OCI-LY7 (cell line): ENCODE results near the gene USP22. TPM values are rescaled to one million over a fixed set of nuclear protein-coding genes. Genes with fewer than 3 reads are reported as not detected.

Experiments used
- BruUV-seq: library from RNA; stranded (reverse); fragments of 400-500 nt; replicated peaks from 2 replicates; lab custom pipeline; 2021; lab: Mats Ljungman, UMichigan
- CTCF ChIA-PET: fragments of 300-600 bp; sonication (Branson Sonifier 250); formaldehyde crosslinking; loops from one replicate; lab custom pipeline; 2022; ENCODE audit warnings: antibody characterized with exemption; ENCODE audit not compliant: unreplicated experiment; lab: Charles Lee
- POLR2A ChIA-PET: fragments of 300-600 bp; sonication (Branson Sonifier 250); formaldehyde crosslinking; loops from one replicate; lab custom pipeline; 2022; ENCODE audit warnings: antibody characterized with exemption; lab: Charles Lee
- DNase-seq: peaks from one replicate; pipeline ENCODE4 v3.0.0-alpha.2; 2015; ENCODE audit warnings: low spot score
- H2AFZ ChIP-seq: fragments of 200-600 bp; sonication (generic), shearing (Covaris generic); 2 replicates; pipeline ENCODE4 v1.6.1; 2014; ENCODE audit warnings: mild to moderate bottlenecking, antibody characterized with exemption, low read length, moderate library complexity
- H3K27ac ChIP-seq: fragments of 200-600 bp; sonication (generic); 2 replicates; pipeline ENCODE4 v1.5.1; 2014; ENCODE audit warnings: mixed run types, low read depth, mild to moderate bottlenecking, moderate library complexity, low read length, inconsistent platforms; ENCODE audit not compliant: poor library complexity, severe bottlenecking
- H3K36me3 ChIP-seq: fragments of 200-600 bp; sonication (generic); 2 replicates; pipeline ENCODE4 v1.6.1; 2014; ENCODE audit warnings: mild to moderate bottlenecking, antibody characterized with exemption, low read length, moderate library complexity, mixed read lengths; ENCODE audit not compliant: insufficient read depth
- H3K4me1 ChIP-seq: fragments of 200-600 bp; sonication (generic); 2 replicates; pipeline ENCODE4 v1.5.1; 2014; ENCODE audit warnings: mild to moderate bottlenecking, low read length; ENCODE audit not compliant: insufficient read depth, poor library complexity, severe bottlenecking
- H3K4me2 ChIP-seq: fragments of 200-600 bp; sonication (generic); 2 replicates; pipeline ENCODE4 v1.6.1; 2014; ENCODE audit warnings: mild to moderate bottlenecking, low read length
- H3K4me3 ChIP-seq: fragments of 200-600 bp; sonication (generic); 2 replicates; pipeline ENCODE4 v1.5.1; 2014; ENCODE audit warnings: mild to moderate bottlenecking, low read depth, low read length; ENCODE audit not compliant: poor library complexity, severe bottlenecking
- H3K79me2 ChIP-seq: fragments of 200-600 bp; sonication (generic); 2 replicates; pipeline ENCODE4 v1.6.1; 2016; ENCODE audit warnings: low read depth, mild to moderate bottlenecking, low read length, moderate library complexity, mixed read lengths; ENCODE audit not compliant: insufficient read depth
- H3K9me2 ChIP-seq: fragments of 200-600 bp; sonication (generic); 2 replicates; pipeline ENCODE4 v1.6.1; 2016; ENCODE audit warnings: mild to moderate bottlenecking, low read length, mixed read lengths; ENCODE audit not compliant: insufficient read depth
- H3K9me3 ChIP-seq: fragments of 200-600 bp; sonication (generic); 2 replicates; pipeline ENCODE4 v1.6.1; 2014; ENCODE audit warnings: mild to moderate bottlenecking, mixed run types, low read length, mixed read lengths
- H4K20me1 ChIP-seq: fragments of 200-600 bp; sonication (generic); 2 replicates; pipeline ENCODE4 v1.6.1; 2014; ENCODE audit warnings: mild to moderate bottlenecking, antibody characterized with exemption, low read length, moderate library complexity, mixed read lengths; ENCODE audit not compliant: insufficient read depth
- EZH2phosphoT487 ChIP-seq: fragments of 200-600 bp; sonication (generic); IDR thresholded peaks from 2 replicates; pipeline ENCODE4 v1.6.1; 2018; ENCODE audit warnings: low read depth, borderline replicate concordance, mild to moderate bottlenecking, mixed run types, antibody characterized with exemption, low read length, moderate library complexity, mixed read lengths
- intact Hi-C: fragments of 100-400 bp; cut with micrococcal nuclease; formaldehyde crosslinking; loops from one replicate; pipeline ENCODE4 v1.10.0; 2022; ENCODE audit not compliant: unreplicated experiment
- total RNA-seq, 2 experiments: library from RNA; depleted of rRNA in 1 of 2; stranded (reverse); fragments of >200 nt in 1 of 2; shearing (Covaris generic) in 1 of 2; gene quantifications; 2 replicates each; pipeline ENCODE4 v1.2.3, GENCODE V29; 2014 to 2022
- TF ChIP-seq, protein P1 (sequence below): fragments of 200-600 bp; sonication (generic); conservative IDR thresholded peaks from 2 replicates; pipeline ENCODE4 v1.5.1; 2014; ENCODE audit warnings: mild to moderate bottlenecking, antibody characterized with exemption, low read length, moderate library complexity, mixed read lengths

The USP22 gene
- total RNA-seq, 2 experiments from 2014 or later = 180 to 302 TPM

DNA sequence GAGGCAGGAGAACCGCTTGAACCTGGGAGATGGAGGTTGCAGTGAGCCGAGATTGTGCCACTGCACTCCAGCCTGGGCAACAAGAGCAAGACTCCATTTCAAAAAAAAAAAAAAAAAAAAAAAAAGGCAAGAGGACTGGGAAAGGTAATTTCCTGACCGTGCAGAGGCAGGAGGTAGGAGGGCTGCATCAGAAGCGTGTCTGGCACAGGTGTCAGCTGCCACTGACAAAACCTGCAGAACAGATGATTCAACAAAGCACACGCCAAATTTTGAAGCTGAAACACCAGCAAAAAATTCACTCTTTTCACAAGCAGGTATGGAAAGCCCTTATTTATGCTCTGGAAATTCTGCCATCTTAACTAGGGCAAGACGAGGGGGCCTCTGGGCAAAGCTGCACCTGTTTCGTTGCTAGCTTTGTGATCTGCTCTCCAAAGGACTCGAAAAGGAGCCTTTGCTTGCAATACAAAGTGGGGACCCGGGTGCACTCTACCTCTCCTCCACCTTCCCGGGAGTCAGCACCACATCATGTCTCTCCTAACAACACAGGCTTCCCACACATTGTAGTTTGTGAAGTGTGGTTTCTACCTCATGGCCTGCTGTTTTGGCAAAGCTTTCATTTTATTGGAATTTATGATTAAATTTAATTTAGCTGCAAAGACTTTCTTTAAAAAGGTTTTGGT is 33.7 kb downstream of the USP22 start:
- Histone ChIP-seq H3K4me3 (no peak overlapping the region), H2AFZ (no peak overlapping the region), H3K9me3 (no peaks in the 10 kb centered on the region), H3K36me3 (peaks cover 99% of the 10 kb centered on the region), H3K4me1 (no peaks in the 10 kb centered on the region), H3K4me2 (no peak overlapping the region), H3K79me2 (no peaks in the 10 kb centered on the region), H4K20me1 (0 out of 2 replicates have a peak, but pooled peaks cover 10% of the 10 kb centered on the region), H3K9me2 (no peaks in the 10 kb centered on the region), H3K27ac (no peak overlapping the region)
- CTCF ChIA-PET = no interaction called here
- POLR2A ChIA-PET = interaction anchor here (0.7 kb wide), 2 partner anchors 46 to 100 kb away, joined by 4 to 10 read pairs; no protein-coding TSS in a partner anchor
- TF ChIP-seq, protein P1, sequence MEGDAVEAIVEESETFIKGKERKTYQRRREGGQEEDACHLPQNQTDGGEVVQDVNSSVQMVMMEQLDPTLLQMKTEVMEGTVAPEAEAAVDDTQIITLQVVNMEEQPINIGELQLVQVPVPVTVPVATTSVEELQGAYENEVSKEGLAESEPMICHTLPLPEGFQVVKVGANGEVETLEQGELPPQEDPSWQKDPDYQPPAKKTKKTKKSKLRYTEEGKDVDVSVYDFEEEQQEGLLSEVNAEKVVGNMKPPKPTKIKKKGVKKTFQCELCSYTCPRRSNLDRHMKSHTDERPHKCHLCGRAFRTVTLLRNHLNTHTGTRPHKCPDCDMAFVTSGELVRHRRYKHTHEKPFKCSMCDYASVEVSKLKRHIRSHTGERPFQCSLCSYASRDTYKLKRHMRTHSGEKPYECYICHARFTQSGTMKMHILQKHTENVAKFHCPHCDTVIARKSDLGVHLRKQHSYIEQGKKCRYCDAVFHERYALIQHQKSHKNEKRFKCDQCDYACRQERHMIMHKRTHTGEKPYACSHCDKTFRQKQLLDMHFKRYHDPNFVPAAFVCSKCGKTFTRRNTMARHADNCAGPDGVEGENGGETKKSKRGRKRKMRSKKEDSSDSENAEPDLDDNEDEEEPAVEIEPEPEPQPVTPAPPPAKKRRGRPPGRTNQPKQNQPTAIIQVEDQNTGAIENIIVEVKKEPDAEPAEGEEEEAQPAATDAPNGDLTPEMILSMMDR = no peak
- no peak for TF ChIP-seq EZH2phosphoT487
- no peak for DNase-seq
- intact Hi-C loops = no loop called here
- BruUV-seq = no TSS peak

DNA sequence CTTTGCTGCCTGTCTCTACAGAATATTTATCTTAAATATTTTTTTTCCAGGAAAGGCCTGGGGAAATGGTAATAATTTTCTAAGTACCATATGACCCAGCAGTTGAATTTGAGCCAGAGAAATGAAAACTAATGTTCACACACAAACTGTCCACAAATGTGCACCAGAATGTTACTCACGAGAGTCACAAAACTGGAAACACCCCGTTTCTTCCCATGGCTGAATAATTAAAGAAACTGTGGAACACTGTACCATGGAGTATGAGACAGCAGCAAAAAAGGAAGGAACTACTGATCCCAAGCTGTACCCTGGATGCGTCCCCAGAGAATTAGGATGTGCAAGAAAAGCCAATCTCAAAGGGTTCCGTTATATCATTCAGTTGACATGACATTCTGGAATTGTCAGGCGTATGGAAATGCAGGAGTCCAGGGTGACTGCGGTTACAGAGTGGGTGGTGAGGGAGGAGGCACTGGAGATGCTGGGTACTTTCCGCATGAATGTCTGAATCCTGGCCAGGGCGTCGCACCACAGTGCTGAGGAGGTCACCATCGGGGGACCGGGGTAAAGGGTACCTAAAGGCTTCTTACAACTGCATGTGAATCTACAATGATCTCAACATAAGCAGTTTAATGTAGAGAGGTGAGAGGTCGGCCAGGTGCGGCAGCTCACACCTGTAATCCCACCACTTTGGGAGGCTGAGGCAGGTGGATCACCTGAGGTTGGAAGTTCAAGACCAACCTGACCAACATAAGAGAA is 34.5 kb downstream of the USP22 start:
- Histone ChIP-seq H3K79me2 (no peaks in the 10 kb centered on the region), H3K4me2 (no peak overlapping the region), H3K9me2 (no peaks in the 10 kb centered on the region), H2AFZ (no peak overlapping the region), H3K27ac (no peak overlapping the region), H3K9me3 (no peaks in the 10 kb centered on the region), H4K20me1 (0 out of 2 replicates have a peak, but pooled peaks cover 10% of the 10 kb centered on the region), H3K4me1 (no peaks in the 10 kb centered on the region), H3K36me3 (peaks cover 100% of the 10 kb centered on the region), H3K4me3 (no peak overlapping the region)
- no peak for TF ChIP-seq EZH2phosphoT487
- TF ChIP-seq, protein P1 = no peak
- no TSS peak for BruUV-seq
- CTCF ChIA-PET = no interaction called here
- no peak for DNase-seq
- intact Hi-C loops = no loop called here
- POLR2A ChIA-PET = interaction anchor here (0.7 kb wide), 1 partner anchor 47 kb away, joined by 10 read pairs; no protein-coding TSS in a partner anchor
